Neural progenitor cell (in vitro differentiated cells): ENCODE data around the gene FGF2.

Experiments used
- CTCF ChIP-seq: fragments of 200-600 bp; sonication (generic); IDR thresholded peaks from 2 replicates; pipeline ENCODE4 v1.5.1; 2017; ENCODE audit warnings: antibody characterized with exemption, mild to moderate bottlenecking
- EZH2 ChIP-seq: fragments of 200-600 bp; sonication (generic); IDR thresholded peaks from 2 replicates; pipeline ENCODE4 v1.6.1; 2017; ENCODE audit warnings: antibody characterized with exemption, mild to moderate bottlenecking, moderate library complexity

- TF ChIP-seq CTCF = no peak
- TF ChIP-seq EZH2 = no peak
Measured at GRCh38 chr4:122819708-122820449, 6.8 kb upstream of the FGF2 start.
